ENCODE measurements around the gene MGMT.

Gene MGMT

GRCh38 chr10:129548600-129548999 is 81.6 kb downstream of the MGMT start:
- no peak for DNase-seq (ENCODE audit: low read depth in 1 of 2, low spot score in 1 of 2)
- Histone ChIP-seq H3K4me3 (replicated peaks; ENCODE audit: insufficient read depth, low read length) (no peak overlapping the region), H3K27ac (replicated peaks) (no peak overlapping the region), H3K27me3 (ENCODE audit: insufficient read depth, poor library complexity, severe bottlenecking) (no peaks in the 10 kb centered on the region)
- TF ChIP-seq GABPA (IDR thresholded peaks at IDR 0.05; ENCODE audit: low read depth) (no peak), SPI1 (IDR thresholded peaks at IDR 0.05; ENCODE audit: borderline replicate concordance, low read depth) (no peak), POLR2AphosphoS5 (IDR thresholded peaks at IDR 0.05; ENCODE audit: low read depth) (no peak), CTCF (IDR thresholded peaks at IDR 0.05; ENCODE audit: insufficient read depth, low read length) (no peak)
- TF ChIP-seq, protein P1, sequence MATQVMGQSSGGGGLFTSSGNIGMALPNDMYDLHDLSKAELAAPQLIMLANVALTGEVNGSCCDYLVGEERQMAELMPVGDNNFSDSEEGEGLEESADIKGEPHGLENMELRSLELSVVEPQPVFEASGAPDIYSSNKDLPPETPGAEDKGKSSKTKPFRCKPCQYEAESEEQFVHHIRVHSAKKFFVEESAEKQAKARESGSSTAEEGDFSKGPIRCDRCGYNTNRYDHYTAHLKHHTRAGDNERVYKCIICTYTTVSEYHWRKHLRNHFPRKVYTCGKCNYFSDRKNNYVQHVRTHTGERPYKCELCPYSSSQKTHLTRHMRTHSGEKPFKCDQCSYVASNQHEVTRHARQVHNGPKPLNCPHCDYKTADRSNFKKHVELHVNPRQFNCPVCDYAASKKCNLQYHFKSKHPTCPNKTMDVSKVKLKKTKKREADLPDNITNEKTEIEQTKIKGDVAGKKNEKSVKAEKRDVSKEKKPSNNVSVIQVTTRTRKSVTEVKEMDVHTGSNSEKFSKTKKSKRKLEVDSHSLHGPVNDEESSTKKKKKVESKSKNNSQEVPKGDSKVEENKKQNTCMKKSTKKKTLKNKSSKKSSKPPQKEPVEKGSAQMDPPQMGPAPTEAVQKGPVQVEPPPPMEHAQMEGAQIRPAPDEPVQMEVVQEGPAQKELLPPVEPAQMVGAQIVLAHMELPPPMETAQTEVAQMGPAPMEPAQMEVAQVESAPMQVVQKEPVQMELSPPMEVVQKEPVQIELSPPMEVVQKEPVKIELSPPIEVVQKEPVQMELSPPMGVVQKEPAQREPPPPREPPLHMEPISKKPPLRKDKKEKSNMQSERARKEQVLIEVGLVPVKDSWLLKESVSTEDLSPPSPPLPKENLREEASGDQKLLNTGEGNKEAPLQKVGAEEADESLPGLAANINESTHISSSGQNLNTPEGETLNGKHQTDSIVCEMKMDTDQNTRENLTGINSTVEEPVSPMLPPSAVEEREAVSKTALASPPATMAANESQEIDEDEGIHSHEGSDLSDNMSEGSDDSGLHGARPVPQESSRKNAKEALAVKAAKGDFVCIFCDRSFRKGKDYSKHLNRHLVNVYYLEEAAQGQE (IDR thresholded peaks at IDR 0.05; ENCODE audit: insufficient replicate concordance, low read depth): no peak

- TF ChIP-seq POLR2AphosphoS5 (IDR thresholded peaks at IDR 0.05; ENCODE audit: low read depth): no peak
- TF ChIP-seq, protein P1 (IDR thresholded peaks at IDR 0.05; ENCODE audit: insufficient replicate concordance, low read depth): no peak
- TF ChIP-seq GABPA (IDR thresholded peaks at IDR 0.05; ENCODE audit: low read depth): no peak
- no peak for TF ChIP-seq CTCF (IDR thresholded peaks at IDR 0.05; ENCODE audit: insufficient read depth, low read length)
- TF ChIP-seq SPI1 (IDR thresholded peaks at IDR 0.05; ENCODE audit: borderline replicate concordance, low read depth): no peak
- Histone ChIP-seq H3K4me3 (replicated peaks; ENCODE audit: insufficient read depth, low read length) (no peak overlapping the region), H3K27me3 (ENCODE audit: insufficient read depth, poor library complexity, severe bottlenecking) (no peaks in the 10 kb centered on the region), H3K27ac (replicated peaks) (no peak overlapping the region)
- DNase-seq (ENCODE audit: low read depth in 1 of 2, low spot score in 1 of 2): no peak
These were observed 83.0 kb downstream of the MGMT start for GRCh38 chr10:129550076-129550475.

DNA sequence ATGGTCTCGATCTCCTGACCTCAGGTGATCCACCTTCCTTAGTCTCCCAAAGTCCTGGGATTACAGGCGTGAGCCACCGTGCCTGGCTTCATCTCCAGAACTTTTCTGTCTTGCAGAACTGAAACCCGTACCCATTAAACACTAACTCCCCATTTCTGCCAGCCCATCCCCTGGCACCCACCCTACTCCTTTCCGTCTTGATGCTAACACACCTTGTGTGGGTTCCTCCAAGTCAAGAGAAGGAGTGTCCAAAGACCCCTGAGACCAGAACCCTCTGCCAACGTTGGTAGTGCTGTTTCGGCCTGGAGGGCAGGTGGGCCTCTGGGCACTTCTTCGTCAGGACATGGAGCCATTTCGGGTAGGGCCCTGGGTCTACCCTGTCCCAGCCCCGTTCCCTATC is 83.6 kb downstream of the MGMT start:
- H3K27ac ChIP-seq (replicated peaks): no peak overlapping the region
- no peak overlapping the region for H3K4me3 ChIP-seq (replicated peaks; ENCODE audit: insufficient read depth, low read length)
- no peak for TF ChIP-seq GABPA (IDR thresholded peaks at IDR 0.05; ENCODE audit: low read depth)
- TF ChIP-seq CTCF (IDR thresholded peaks at IDR 0.05; ENCODE audit: insufficient read depth, low read length): no peak
- TF ChIP-seq SPI1 (IDR thresholded peaks at IDR 0.05; ENCODE audit: borderline replicate concordance, low read depth): no peak
- TF ChIP-seq, protein P1 (IDR thresholded peaks at IDR 0.05; ENCODE audit: insufficient replicate concordance, low read depth): no peak
- no peak for TF ChIP-seq POLR2AphosphoS5 (IDR thresholded peaks at IDR 0.05; ENCODE audit: low read depth)
- DNase-seq (ENCODE audit: low read depth in 1 of 2, low spot score in 1 of 2): no peak
- no peaks in the 10 kb centered on the region for H3K27me3 ChIP-seq (ENCODE audit: insufficient read depth, poor library complexity, severe bottlenecking)
